Esophagus squamous epithelium (tissue), 5 donors: Measurements from ENCODE around the gene GLIPR2. TPM values are rescaled to one million over a fixed set of nuclear protein-coding genes. Genes with fewer than 3 reads are reported as not detected.

Source experiments
- DNase-seq: peaks from one replicate; lab custom pipeline; 2025; lab: John Stamatoyannopoulos, UW
- H3K27ac ChIP-seq, 4 donors: fragments of 200-600 bp; sonication (generic); one replicate each; pipeline ENCODE4 v1.5.1; 2016 to 2019; ENCODE audit warnings: mild to moderate bottlenecking in 1 of 4
- H3K27me3 ChIP-seq, 4 donors: fragments of 200-600 bp; sonication (generic); 1 replicate in 3 of 4; 2 replicates in 1 of 4; pipeline versions ENCODE4 v1.5.1 to v1.6.0; 2017 to 2021; ENCODE audit warnings: antibody characterized with exemption in 1 of 4
- H3K36me3 ChIP-seq, 3 donors: fragments of 200-600 bp; sonication (generic); one replicate each; pipeline ENCODE4 v1.5.1; 2016 to 2019
- H3K4me1 ChIP-seq, 3 donors: fragments of 200-600 bp; sonication (generic); one replicate each; pipeline ENCODE4 v1.5.1; 2017 to 2019
- H3K4me3 ChIP-seq, 4 donors: fragments of 200-600 bp; sonication (generic); 1 replicate in 3 of 4; 2 replicates in 1 of 4; pipeline ENCODE4 v1.5.1; 2016 to 2019; ENCODE audit warnings: mild to moderate bottlenecking in 2 of 4, moderate library complexity in 1 of 4
- H3K9me3 ChIP-seq, 3 donors: fragments of 200-600 bp; sonication (generic); one replicate each; pipeline ENCODE4 v1.5.1; 2016 to 2019
- POLR2A ChIP-seq, 4 donors: fragments of 450-650 bp; IDR thresholded peaks; one replicate each; pipeline ENCODE4 v1.6.1; 2017; ENCODE audit warnings: antibody characterized with exemption in 4 of 4, mild to moderate bottlenecking in 4 of 4, moderate library complexity in 3 of 4
- WGBS, 2 donors: methylation state at CpG; one replicate each; pipeline ENCODE4 v1.1.5; 2018; 5-methylcytosine and 5-hydroxymethylcytosine counted together
- intact Hi-C: fragments of 100-400 bp; cut with DNase I; formaldehyde crosslinking; loops from one replicate; pipeline ENCODE4 v1.15.0; 2022
- total RNA-seq, 4 donors: library from RNA; depleted of rRNA; stranded (reverse); fragments of >200 nt; gene quantifications; one replicate each; pipeline ENCODE4 v1.1.0, GENCODE V29; 2016
- TF ChIP-seq, protein P1 (sequence below), 6 experiments: fragments of 450-650 bp in 4 of 6; fragments of 200-600 bp in 2 of 6; sonication (generic) in 2 of 6; IDR thresholded peaks; one replicate each; pipeline ENCODE4 v1.5.1; 2016 to 2019; ENCODE audit warnings: antibody characterized with exemption in 6 of 6, mild to moderate bottlenecking in 4 of 6, moderate library complexity in 4 of 6
- donor health status: DM: yes; HTN: yes; CAD: no.

GLIPR2 gene
- total RNA-seq, 4 donors from 2014 or later: 0.61 to 13.4 (median 6.0) TPM

DNA sequence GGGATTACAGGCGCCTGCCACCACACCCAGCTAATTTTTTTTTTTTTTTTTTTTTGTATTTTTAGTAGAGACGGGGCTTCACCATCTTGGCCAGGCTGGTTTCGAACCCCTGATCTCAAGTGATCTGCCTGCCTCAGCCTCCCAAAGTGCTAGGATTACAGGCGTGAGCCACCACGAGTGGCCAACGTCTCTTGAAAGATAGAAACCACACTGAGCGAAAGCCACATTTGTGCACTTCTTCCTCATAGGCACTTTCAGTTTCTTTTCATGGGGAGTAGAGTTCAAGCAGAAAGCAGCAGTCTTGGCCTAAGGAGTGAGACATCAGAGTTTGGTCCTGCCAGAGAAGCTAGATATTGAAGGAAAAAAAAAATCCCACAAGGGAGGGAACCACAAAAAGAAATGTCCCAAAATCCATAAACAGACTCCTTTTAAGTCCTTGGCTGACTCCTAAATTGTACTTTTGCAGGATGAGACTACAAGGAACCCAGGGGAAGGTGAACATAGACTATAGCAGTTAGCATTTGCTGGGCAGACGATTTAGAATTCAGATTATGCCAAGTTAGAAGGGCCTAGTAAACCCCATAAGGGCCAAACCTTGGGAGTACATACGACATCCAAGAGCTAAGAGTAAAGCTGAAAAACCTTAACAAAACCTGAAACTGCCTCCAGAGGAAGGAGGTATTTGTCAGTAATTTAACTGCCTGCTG, 43.9 kb upstream of the GLIPR2 start:
- no peak for DNase-seq
- 83 to 94% methylated on average over 4 of the region's 9 CpGs for WGBS, 2 donors
- intact Hi-C loops: no loop called here
- Histone ChIP-seq H3K4me3 (no peak overlapping the region), H3K9me3 (no peaks in the 10 kb centered on the region), H3K36me3 (no peaks in the 10 kb centered on the region), H3K27ac (no peak overlapping the region), H3K4me1 (peaks cover 0 to 4% (median 0%) of the 10 kb centered on the region in 3 donors), H3K27me3 (no peaks in the 10 kb centered on the region)
- TF ChIP-seq, protein P1, sequence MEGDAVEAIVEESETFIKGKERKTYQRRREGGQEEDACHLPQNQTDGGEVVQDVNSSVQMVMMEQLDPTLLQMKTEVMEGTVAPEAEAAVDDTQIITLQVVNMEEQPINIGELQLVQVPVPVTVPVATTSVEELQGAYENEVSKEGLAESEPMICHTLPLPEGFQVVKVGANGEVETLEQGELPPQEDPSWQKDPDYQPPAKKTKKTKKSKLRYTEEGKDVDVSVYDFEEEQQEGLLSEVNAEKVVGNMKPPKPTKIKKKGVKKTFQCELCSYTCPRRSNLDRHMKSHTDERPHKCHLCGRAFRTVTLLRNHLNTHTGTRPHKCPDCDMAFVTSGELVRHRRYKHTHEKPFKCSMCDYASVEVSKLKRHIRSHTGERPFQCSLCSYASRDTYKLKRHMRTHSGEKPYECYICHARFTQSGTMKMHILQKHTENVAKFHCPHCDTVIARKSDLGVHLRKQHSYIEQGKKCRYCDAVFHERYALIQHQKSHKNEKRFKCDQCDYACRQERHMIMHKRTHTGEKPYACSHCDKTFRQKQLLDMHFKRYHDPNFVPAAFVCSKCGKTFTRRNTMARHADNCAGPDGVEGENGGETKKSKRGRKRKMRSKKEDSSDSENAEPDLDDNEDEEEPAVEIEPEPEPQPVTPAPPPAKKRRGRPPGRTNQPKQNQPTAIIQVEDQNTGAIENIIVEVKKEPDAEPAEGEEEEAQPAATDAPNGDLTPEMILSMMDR (IDR thresholded peaks at IDR 0.05): no peak
- no peak for TF ChIP-seq POLR2A (IDR thresholded peaks at IDR 0.05)

GRCh38 chr9:36093384-36093783, 43.1 kb upstream of the GLIPR2 start:
- no peak for DNase-seq
- H3K27ac ChIP-seq: no peak overlapping the region

DNA sequence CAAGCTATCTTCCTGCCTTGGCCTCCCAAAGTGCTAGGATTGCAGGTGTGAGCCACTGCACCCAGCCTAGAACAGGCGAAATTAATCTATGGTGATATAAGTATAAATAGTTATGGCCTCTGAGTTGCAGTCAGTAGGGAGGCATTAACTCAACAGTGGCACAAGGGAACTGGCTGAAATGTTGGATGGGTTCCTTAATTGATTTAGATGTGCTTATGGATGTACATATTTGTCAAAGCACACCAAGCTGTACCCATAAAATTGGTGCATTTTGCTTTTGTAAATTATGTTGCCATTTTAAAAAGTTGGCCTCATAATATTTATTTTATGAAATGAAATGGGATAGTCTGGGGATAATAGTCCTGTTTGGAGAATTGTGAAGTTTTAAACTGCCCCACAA, 36.8 kb upstream of the GLIPR2 start:
- Histone ChIP-seq H3K27me3 (no peaks in the 10 kb centered on the region), H3K36me3 (no peaks in the 10 kb centered on the region), H3K27ac (no peak overlapping the region), H3K9me3 (no peaks in the 10 kb centered on the region), H3K4me1 (peaks cover 0 to 10% (median 0%) of the 10 kb centered on the region in 3 donors), H3K4me3 (no peak overlapping the region)
- 75% methylated on average over 1 of the region's 1 CpG for WGBS, 2 donors
- TF ChIP-seq POLR2A (IDR thresholded peaks at IDR 0.05): no peak
- TF ChIP-seq, protein P1 (IDR thresholded peaks at IDR 0.05): no peak
- no peak for DNase-seq
- intact Hi-C loops: no loop called here

More at GRCh38 chr9:36093384-36093783, 43.1 kb upstream of the GLIPR2 start:
- WGBS, 2 donors: 85 to 87% methylated on average over 2 of the region's 2 CpGs
- Histone ChIP-seq H3K9me3 (no peaks in the 10 kb centered on the region), H3K36me3 (no peaks in the 10 kb centered on the region), H3K4me1 (peaks cover 0 to 4% (median 0%) of the 10 kb centered on the region in 3 donors), H3K27me3 (no peaks in the 10 kb centered on the region), H3K4me3 (no peak overlapping the region)
- intact Hi-C loops: no loop called here
- TF ChIP-seq POLR2A (IDR thresholded peaks at IDR 0.05): no peak
- TF ChIP-seq, protein P1 (IDR thresholded peaks at IDR 0.05): no peak

DNA sequence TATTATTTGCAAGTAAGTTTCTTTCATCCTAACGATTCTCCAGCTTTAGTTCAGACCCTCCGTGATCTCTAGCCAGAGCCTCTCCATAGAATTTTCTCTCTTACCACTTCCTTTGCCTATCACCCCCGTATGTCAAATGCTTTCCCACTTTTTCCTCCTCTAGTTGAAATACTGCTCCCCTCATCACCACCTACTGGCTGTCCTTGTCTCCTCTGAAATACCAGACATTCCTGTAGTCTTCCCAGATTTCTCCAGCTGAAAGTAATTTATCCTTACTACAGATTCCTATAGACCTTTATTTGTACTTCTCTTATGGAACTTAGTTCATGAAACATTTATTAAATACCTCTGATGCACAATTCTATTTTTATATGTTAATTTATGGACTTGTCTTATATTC, 36.0 kb upstream of the GLIPR2 start:
- DNase-seq: no peak
- no peaks in the 10 kb centered on the region for H3K9me3 ChIP-seq
- H3K4me3 ChIP-seq: no peak overlapping the region
- H3K27ac ChIP-seq: no peak overlapping the region
- WGBS, 2 donors: 67 to 76% methylated on average over 3 of the region's 3 CpGs
- H3K36me3 ChIP-seq: no peaks in the 10 kb centered on the region
- intact Hi-C loops: no loop called here
- H3K27me3 ChIP-seq: no peaks in the 10 kb centered on the region
- TF ChIP-seq POLR2A (IDR thresholded peaks at IDR 0.05): no peak
- TF ChIP-seq, protein P1 (IDR thresholded peaks at IDR 0.05): no peak
- peaks cover 0 to 10% (median 0%) of the 10 kb centered on the region in 3 donors for H3K4me1 ChIP-seq

DNA sequence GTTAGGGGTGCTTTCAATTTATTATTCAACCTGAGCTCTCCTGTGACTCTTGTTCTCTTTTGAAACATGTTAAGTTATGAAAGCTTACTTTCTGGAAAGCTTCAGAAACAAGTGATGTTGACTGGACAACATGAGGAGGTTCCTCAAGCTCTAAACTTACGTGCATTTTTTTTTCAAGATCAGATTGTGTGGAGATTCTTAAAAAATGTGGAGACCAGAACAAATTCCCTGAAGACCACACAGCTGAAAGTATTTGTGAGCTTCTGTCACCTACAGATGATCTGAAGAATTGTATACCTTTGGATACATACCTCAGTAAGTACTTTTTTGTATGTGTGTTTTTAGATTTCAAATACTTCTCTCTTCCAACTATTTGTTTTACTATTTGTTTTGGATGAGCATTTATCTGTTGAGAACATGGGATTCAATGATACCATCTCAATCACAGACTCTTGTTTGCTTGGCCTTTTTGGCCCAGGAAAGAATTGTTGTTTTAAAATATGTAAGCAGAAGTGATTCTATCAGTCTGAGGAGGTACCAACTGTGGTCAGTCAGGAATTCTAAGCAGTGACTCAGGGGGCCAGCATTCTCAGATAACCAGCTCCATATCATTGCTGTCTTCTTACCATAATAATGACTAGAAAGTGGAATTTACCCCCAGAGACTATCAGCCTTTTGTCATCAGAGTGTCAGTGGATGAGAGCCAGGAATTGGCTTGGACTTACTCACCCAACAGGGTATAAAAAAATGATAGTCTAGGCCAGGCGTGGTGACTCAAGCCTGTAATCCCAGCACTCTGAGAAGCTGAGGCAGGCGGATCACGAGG, 34.4 kb upstream of the GLIPR2 start:
- DNase-seq: no peak
- intact Hi-C loops: loop anchor here (2.0 kb wide), 1 partner anchor 65 kb away; no protein-coding TSS in a partner anchor
- TF ChIP-seq, protein P1 (IDR thresholded peaks at IDR 0.05): no peak
- TF ChIP-seq POLR2A (IDR thresholded peaks at IDR 0.05): no peak
- Histone ChIP-seq H3K27ac (no peak overlapping the region), H3K4me1 (peaks cover 0 to 10% (median 0%) of the 10 kb centered on the region in 3 donors), H3K36me3 (no peaks in the 10 kb centered on the region), H3K9me3 (no peaks in the 10 kb centered on the region), H3K4me3 (no peak overlapping the region), H3K27me3 (no peaks in the 10 kb centered on the region)
- 30 to 83% methylated on average over 4 of the region's 4 CpGs for WGBS, 2 donors
